HFFc6 (cell line): ENCODE data around the gene KDR. TPM values are rescaled to one million over a fixed set of nuclear protein-coding genes. Genes with fewer than 3 reads are reported as not detected.

ENCODE experiments used
- DNase-seq: peaks from one replicate; pipeline ENCODE4 v3.0.0-alpha.2; 2018
- H3K27ac Mint-ChIP-seq: 2 replicates; pipeline ENCODE4 v1.8.0; 2020; ENCODE audit warnings: mild to moderate bottlenecking, mixed read lengths
- H3K27me3 Mint-ChIP-seq: 2 replicates; pipeline ENCODE4 v1.8.0; 2021; ENCODE audit warnings: mild to moderate bottlenecking, moderate library complexity, mixed read lengths; ENCODE audit not compliant: insufficient read depth
- H3K36me3 Mint-ChIP-seq: 2 replicates; pipeline ENCODE4 v1.8.0; 2021; ENCODE audit warnings: low read depth, mixed read lengths
- H3K4me1 Mint-ChIP-seq: 2 replicates; pipeline ENCODE4 v1.8.0; 2020; ENCODE audit warnings: low read depth, mixed read lengths
- H3K4me3 Mint-ChIP-seq: 2 replicates; pipeline ENCODE4 v1.8.0; 2020; ENCODE audit warnings: mild to moderate bottlenecking, moderate library complexity, mixed read lengths
- H3K9me3 Mint-ChIP-seq: 2 replicates; pipeline ENCODE4 v1.8.0; 2020; ENCODE audit warnings: mild to moderate bottlenecking, mixed read lengths
- total RNA-seq, 6 experiments: library from RNA; stranded (reverse); fragmentation: NEBNext Ultra II Directional; extraction: Animal tissue kit (Norgen Biotek cat#: 25700); gene quantifications; 2 replicates in 1 of 6; 3 replicates in 5 of 6; pipeline ENCODE4 v1.2.3, GENCODE V29; 2021
- TF ChIP-seq, protein P1 (sequence below): fragments of 200-600 bp; sonication (generic); IDR thresholded peaks from 2 replicates; pipeline ENCODE4 v1.5.0; 2021; ENCODE audit warnings: antibody characterized with exemption, mild to moderate bottlenecking

Gene KDR
- total RNA-seq, 6 experiments from 2014 or later = not detected

GRCh38 chr4:55029321-55029720, 96.1 kb downstream of the KDR start:
- Mint-ChIP-seq H3K4me3 (no peak overlapping the region), H3K27me3 (peaks cover 6% of the 10 kb centered on the region), H3K27ac (no peak overlapping the region), H3K4me1 (no peaks in the 10 kb centered on the region), H3K36me3 (no peaks in the 10 kb centered on the region), H3K9me3 (no peaks in the 10 kb centered on the region)
- TF ChIP-seq, protein P1, sequence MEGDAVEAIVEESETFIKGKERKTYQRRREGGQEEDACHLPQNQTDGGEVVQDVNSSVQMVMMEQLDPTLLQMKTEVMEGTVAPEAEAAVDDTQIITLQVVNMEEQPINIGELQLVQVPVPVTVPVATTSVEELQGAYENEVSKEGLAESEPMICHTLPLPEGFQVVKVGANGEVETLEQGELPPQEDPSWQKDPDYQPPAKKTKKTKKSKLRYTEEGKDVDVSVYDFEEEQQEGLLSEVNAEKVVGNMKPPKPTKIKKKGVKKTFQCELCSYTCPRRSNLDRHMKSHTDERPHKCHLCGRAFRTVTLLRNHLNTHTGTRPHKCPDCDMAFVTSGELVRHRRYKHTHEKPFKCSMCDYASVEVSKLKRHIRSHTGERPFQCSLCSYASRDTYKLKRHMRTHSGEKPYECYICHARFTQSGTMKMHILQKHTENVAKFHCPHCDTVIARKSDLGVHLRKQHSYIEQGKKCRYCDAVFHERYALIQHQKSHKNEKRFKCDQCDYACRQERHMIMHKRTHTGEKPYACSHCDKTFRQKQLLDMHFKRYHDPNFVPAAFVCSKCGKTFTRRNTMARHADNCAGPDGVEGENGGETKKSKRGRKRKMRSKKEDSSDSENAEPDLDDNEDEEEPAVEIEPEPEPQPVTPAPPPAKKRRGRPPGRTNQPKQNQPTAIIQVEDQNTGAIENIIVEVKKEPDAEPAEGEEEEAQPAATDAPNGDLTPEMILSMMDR = no peak
- DNase-seq = no peak

Other genes starting within 250 kb of the KDR start
- 10 to 100 TPM; 11.0 to 17.1 (median 12.2) TPM for gene SRD5A3, start 220.6 kb upstream of the KDR start, total RNA-seq